ENCODE measurements around the gene PLCE1. TPM values are rescaled to one million over a fixed set of nuclear protein-coding genes. Genes with fewer than 3 reads are reported as not detected.

PLCE1 gene
- total RNA-seq, 1 donor from 2014 or later = 0.47 TPM

DNA sequence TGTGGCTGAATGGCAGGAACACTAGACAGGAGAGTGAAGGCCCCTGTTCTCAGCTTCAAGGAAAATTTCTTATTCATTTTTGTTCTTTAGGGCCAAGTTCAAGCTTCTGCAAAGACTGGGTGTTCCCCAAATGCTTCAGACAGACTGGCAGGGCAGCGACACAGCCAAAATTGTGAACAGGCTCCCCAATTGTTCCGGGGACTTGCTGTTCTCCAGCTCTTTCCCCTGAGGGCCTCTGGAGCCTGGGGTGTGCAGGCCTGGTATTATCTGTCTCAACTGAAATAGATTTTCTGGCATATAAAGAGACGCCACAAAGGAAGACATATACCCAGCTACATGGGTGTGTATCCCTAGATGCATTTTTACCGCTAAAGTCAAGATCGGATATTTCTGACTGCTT, 30.3 kb upstream of the PLCE1 start:
- H3K4me1 ChIP-seq = no peaks in the 10 kb centered on the region
- no peak overlapping the region for H3K4me2 ChIP-seq
- no peaks in the 10 kb centered on the region for H3K9me3 ChIP-seq (ENCODE audit: low read depth)
- TF ChIP-seq, protein P1, sequence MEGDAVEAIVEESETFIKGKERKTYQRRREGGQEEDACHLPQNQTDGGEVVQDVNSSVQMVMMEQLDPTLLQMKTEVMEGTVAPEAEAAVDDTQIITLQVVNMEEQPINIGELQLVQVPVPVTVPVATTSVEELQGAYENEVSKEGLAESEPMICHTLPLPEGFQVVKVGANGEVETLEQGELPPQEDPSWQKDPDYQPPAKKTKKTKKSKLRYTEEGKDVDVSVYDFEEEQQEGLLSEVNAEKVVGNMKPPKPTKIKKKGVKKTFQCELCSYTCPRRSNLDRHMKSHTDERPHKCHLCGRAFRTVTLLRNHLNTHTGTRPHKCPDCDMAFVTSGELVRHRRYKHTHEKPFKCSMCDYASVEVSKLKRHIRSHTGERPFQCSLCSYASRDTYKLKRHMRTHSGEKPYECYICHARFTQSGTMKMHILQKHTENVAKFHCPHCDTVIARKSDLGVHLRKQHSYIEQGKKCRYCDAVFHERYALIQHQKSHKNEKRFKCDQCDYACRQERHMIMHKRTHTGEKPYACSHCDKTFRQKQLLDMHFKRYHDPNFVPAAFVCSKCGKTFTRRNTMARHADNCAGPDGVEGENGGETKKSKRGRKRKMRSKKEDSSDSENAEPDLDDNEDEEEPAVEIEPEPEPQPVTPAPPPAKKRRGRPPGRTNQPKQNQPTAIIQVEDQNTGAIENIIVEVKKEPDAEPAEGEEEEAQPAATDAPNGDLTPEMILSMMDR (IDR thresholded peaks at IDR 0.05) = no peak
- no peak for TF ChIP-seq EZH2phosphoT487 (IDR thresholded peaks at IDR 0.05)
- no peak for TF ChIP-seq EZH2 (IDR thresholded peaks at IDR 0.05)
- H3K27ac ChIP-seq = no peak overlapping the region
- no peaks in the 10 kb centered on the region for H3K27me3 ChIP-seq
- no peaks in the 10 kb centered on the region for H4K20me1 ChIP-seq (ENCODE audit: low read depth)
- H3K9me3 Mint-ChIP-seq = no peaks in the 10 kb centered on the region
- no peaks in the 10 kb centered on the region for H3K36me3 ChIP-seq
- H3K27ac Mint-ChIP-seq = no peak overlapping the region
- no peak overlapping the region for H2AFZ ChIP-seq (replicated peaks)
- H3K4me3 Mint-ChIP-seq = no peak overlapping the region
- DNase-seq (ENCODE audit: low spot score) = no peak
- no peaks in the 10 kb centered on the region for H3K4me1 Mint-ChIP-seq
- H3K27me3 Mint-ChIP-seq (ENCODE audit: insufficient read depth, low read depth) = peaks cover 3% of the 10 kb centered on the region
- no peak overlapping the region for H3K9ac ChIP-seq
- no peak overlapping the region for H3K4me3 ChIP-seq
- H3F3A ChIP-seq (ENCODE audit: low read depth) = no peaks in the 10 kb centered on the region
- H3K79me2 ChIP-seq (ENCODE audit: low read depth) = no peaks in the 10 kb centered on the region
- H3K36me3 Mint-ChIP-seq = no peaks in the 10 kb centered on the region

DNA sequence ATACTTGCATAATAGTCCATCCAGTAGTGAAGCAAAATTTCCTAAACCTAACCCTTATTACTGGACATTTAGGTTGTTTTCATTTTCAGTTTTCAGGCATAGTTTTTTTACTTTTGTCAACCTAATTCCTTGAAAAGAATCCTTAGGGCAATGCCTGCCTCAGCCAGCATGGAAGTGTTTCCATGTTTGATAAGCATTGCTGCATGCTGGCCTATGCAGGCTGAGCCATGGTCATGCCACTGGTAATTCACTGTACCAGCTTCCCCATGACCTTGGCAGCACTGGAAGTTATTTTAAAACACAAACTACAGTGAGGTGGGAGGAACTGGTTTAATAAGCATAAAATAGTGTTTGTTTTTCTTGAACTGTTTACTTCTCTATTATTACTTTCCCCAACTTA, 27.8 kb upstream of the PLCE1 start:
- Mint-ChIP-seq H3K4me1 (no peaks in the 10 kb centered on the region), H3K27me3 (ENCODE audit: insufficient read depth, low read depth) (no peaks in the 10 kb centered on the region), H3K36me3 (peaks cover 2% of the 10 kb centered on the region), H3K4me3 (no peak overlapping the region), H3K27ac (no peak overlapping the region), H3K9me3 (peaks cover 6% of the 10 kb centered on the region)
- Histone ChIP-seq H3K27me3 (no peaks in the 10 kb centered on the region), H3K4me1 (no peaks in the 10 kb centered on the region), H3K36me3 (no peaks in the 10 kb centered on the region), H3F3A (ENCODE audit: low read depth) (no peaks in the 10 kb centered on the region), H3K27ac (no peak overlapping the region), H2AFZ (replicated peaks) (no peak overlapping the region), H3K9me3 (ENCODE audit: low read depth) (no peaks in the 10 kb centered on the region), H3K4me3 (no peak overlapping the region), H3K4me2 (no peak overlapping the region), H4K20me1 (ENCODE audit: low read depth) (no peaks in the 10 kb centered on the region), H3K79me2 (ENCODE audit: low read depth) (no peaks in the 10 kb centered on the region), H3K9ac (no peak overlapping the region)
- TF ChIP-seq, protein P1 (IDR thresholded peaks at IDR 0.05) = no peak
- no peak for TF ChIP-seq EZH2 (IDR thresholded peaks at IDR 0.05)
- TF ChIP-seq EZH2phosphoT487 (IDR thresholded peaks at IDR 0.05) = no peak
- no peak for DNase-seq (ENCODE audit: low spot score)

DNA sequence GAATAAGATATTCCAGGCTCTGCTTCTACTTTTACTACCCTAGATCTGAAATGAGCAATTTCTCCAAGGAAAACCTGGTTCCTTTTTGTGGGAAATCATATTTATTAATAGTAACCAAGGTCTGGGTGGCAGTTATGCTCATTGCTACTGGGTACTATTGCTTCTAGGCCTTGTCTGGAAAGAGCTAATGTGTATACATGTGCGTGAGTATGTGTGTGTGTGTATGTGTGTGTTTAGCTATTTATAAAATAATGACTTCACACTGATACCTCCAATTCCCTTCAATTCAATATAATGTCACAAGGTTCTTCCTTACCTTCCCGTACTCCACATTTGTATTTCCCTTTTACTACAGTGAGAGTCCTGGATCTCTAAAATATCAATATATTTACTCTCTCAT, 26.0 kb upstream of the PLCE1 start:
- Mint-ChIP-seq H3K4me1 (no peaks in the 10 kb centered on the region), H3K27ac (no peak overlapping the region), H3K36me3 (peaks cover 2% of the 10 kb centered on the region), H3K4me3 (no peak overlapping the region), H3K27me3 (ENCODE audit: insufficient read depth, low read depth) (no peaks in the 10 kb centered on the region), H3K9me3 (peaks cover 6% of the 10 kb centered on the region)
- DNase-seq (ENCODE audit: low spot score) = no peak
- no peak overlapping the region for H3K4me3 ChIP-seq
- no peaks in the 10 kb centered on the region for H3K4me1 ChIP-seq
- H3K9ac ChIP-seq = no peak overlapping the region
- no peaks in the 10 kb centered on the region for H4K20me1 ChIP-seq (ENCODE audit: low read depth)
- H2AFZ ChIP-seq (replicated peaks) = no peak overlapping the region
- no peaks in the 10 kb centered on the region for H3K9me3 ChIP-seq (ENCODE audit: low read depth)
- H3K27me3 ChIP-seq = no peaks in the 10 kb centered on the region
- no peak overlapping the region for H3K4me2 ChIP-seq
- H3K79me2 ChIP-seq (ENCODE audit: low read depth) = no peaks in the 10 kb centered on the region
- H3K27ac ChIP-seq = no peak overlapping the region
- no peaks in the 10 kb centered on the region for H3F3A ChIP-seq (ENCODE audit: low read depth)
- no peak for TF ChIP-seq EZH2phosphoT487 (IDR thresholded peaks at IDR 0.05)
- no peak for TF ChIP-seq EZH2 (IDR thresholded peaks at IDR 0.05)
- TF ChIP-seq, protein P1 (IDR thresholded peaks at IDR 0.05) = no peak
- H3K36me3 ChIP-seq = no peaks in the 10 kb centered on the region

Data from neural progenitor cell (in vitro differentiated cells).